ENCODE data around the gene VSNL1.

VSNL1 gene

GRCh38 chr2:17648581-17648980 is 108.1 kb downstream of the VSNL1 start:
- DNase-seq, result no peak

DNA sequence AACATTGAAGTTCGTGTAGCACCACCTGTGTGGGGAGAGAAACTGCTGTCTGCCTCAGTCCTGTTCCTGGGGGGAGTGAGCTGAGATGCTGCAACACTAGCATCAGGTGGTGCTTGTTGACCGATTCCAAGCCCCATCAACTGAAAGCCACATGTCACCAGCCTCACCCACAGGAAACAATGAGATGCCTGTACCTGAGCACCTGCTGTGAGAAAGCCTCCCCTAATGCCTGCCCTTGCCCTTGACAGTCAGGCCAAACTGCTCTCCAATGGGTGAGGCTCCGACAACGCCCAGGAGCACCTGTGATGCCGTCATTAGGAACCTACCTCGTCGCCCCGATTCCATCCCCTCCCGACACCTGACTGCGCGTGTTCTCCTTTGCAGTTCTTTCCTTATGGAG is 108.5 kb downstream of the VSNL1 start:
- DNase-seq, result no peak

GRCh38 chr2:17652681-17653394 is 112.3 kb downstream of the VSNL1 start:
- no peak for DNase-seq

DNA sequence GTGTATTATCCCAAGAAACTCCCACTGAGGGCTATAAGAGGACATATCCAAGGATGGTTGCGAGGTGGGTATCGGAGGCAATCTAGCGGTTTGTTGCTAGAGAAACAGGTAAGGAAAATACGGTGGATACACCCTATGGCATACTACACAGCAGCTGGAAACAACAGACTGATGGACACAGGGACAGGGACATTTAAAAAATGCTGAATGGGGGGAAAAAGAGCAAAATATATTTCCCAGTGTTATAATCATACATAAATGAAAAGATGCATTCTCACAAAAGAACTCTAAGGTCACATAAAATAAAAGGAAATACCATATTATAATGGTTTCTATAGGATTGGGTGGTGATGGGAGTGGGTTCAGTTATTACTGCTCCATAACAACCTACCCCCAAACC is 117.3 kb downstream of the VSNL1 start:
- no peak for DNase-seq

DNA sequence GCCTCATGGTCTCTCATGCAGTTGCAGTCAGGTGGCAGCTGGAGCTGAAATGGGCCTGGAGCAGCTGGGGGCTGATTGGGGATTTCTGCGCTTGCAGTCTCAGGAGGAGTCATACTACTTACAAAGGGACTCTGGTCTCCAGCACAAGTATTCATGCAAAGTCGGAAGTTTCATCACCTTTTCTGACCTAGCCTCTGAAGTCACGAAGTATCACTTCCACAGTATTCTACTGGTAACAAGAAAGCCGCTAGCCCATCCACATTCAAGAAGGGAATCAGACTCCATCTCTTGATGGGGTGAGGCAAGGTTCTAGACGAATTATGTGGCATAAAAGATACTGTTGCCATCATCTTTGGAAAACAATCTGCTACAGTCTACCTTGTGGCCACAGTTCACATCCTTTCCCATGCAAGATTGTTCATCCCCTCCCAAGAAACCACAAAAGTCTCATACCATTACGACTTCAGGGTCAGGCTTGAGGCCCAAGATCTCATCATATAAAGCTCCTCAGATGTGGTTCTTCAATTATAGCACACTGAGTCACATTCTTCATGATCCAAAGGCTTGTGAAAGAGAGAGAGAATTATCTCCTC is 117.9 kb downstream of the VSNL1 start:
- no peak for DNase-seq

- DNase-seq, result no peak
These were observed 119.7 kb downstream of the VSNL1 start for GRCh38 chr2:17660219-17660618.

- DNase-seq, result no peak
These were observed 121.0 kb downstream of the VSNL1 start for GRCh38 chr2:17661460-17661859.

GRCh38 chr2:17662723-17663122 is 122.2 kb downstream of the VSNL1 start:
- DNase-seq, result no peak

- no peak for DNase-seq
These were observed 124.0 kb downstream of the VSNL1 start for GRCh38 chr2:17664534-17664933.

DNA sequence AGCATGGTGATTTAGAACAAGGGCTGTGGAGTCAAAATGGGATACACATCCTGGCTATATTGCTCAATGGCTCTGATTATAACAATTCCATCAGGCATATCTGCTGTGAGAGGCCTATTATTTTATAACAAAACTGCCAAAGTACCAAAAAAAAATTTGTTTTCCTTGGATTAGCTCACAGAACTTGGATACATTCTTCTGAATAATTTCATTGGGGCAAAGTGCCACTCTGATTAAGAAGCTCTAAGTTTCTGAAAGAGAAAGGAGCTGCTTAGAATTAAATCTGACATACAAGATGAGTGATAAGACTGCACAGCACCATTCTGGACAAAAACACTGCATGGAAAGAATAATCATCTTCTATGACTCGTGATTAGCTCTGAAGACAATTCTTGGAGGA is 127.4 kb downstream of the VSNL1 start:
- DNase-seq, result no peak

DNA sequence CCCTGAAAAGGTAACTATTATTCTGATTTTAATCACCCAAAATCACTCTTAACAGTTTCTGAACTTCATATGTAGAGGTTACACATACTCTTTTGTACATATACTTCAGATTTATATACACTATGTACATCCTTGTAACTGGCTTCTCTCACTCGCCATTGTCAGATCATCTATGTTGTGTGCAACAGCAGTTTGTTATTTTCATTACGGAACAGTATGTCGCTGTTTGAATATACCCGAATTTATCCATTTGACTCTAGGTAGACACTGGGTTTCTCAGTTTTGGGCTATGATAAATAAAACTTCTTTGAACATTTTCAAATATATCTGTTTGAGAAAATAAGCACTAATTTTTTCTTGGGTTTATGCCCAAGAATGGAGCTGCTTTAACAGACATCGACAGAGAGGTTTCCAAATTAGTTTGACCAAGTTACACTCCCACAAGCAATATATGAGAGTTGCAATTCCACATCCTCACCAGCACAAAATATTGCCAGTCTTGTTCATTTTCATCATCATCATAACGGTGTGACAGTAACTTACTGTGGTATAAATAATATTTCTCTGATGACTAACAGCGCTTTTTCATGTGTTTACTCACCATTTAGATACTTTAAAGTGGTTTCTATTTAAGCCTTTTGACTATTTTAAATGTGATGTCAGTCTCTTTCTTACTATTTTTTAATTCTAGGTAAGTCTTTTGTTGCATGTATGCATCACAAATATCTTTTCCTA is 132.3 kb downstream of the VSNL1 start:
- DNase-seq, result no peak

DNA sequence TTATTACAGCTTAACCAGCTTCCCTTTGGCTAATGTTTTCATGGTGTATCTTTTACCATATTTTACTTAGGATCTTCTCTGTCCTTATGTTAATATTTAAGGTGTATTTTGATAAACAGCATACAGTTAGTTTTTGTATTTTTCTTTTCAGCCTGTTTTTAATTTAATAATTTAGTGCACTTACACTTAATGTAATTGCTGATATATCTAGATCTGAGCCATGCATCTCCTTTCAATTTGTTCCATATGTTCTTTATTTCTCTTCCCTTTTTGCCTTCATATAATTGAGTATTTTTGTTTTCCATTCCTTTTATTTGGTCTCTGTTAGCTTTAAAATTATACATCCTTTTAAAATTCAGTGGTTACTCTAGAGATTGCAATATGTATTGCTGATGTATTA is 134.3 kb downstream of the VSNL1 start:
- DNase-seq, result no peak

GRCh38 chr2:17680119-17680518 is 139.6 kb downstream of the VSNL1 start:
- no peak for DNase-seq

DNA sequence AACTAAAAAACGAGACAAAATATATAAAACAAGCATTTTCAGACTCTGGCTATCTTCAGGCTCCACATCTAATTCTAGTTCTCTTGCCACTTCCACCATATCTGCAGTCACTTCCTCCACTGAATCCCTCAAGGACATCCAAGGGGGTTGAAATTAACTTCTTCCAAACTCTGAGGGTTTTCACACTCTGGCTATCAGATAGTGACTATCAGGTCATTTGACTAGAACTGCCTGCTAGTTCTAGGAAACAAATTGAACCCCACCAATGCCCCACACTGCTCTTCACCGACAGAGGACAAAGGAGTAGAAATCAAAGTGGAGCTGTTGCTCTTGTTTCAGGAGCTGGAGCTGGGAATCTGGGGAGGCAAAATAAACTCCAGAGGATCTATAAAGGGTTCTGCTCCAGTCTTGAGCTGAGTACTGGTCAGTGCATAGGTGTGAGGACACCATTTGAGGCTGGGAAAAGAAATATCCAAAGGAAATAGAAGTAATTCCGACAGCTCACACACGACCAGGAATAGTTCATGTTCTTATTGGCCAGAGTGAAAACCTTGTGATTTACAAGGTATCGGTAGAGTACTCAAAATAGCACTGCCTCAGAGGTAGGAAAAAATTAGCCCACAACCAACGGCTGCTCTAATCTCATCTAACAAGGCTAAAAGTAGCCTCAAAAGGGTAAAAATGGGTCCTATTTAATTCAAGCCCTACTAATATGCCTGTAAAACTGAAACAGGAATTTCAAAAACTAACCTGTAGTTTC is 141.8 kb downstream of the VSNL1 start:
- no peak for DNase-seq

- DNase-seq, result no peak
These were observed 143.5 kb downstream of the VSNL1 start for GRCh38 chr2:17683981-17684380.

DNA sequence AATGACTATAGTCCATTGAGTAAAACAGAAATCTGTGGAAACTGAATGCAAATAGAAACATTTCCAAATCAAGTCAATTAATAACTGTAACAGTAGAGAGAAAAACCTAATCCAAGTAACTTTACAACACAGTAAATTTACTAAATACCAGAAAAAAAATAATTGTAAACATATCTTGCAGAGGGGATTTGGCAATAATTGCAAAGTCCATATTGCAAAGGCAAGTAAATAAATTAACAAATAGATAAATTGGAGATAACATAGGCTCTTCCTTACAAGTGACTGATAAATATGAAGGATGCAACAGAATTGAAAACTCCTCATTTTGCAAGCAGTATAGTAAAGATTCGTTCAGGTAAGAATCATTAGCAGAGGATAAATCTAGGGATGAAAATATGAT is 148.1 kb downstream of the VSNL1 start:
- no peak for DNase-seq

GRCh38 chr2:17689010-17689409 is 148.5 kb downstream of the VSNL1 start:
- DNase-seq, result no peak

DNA sequence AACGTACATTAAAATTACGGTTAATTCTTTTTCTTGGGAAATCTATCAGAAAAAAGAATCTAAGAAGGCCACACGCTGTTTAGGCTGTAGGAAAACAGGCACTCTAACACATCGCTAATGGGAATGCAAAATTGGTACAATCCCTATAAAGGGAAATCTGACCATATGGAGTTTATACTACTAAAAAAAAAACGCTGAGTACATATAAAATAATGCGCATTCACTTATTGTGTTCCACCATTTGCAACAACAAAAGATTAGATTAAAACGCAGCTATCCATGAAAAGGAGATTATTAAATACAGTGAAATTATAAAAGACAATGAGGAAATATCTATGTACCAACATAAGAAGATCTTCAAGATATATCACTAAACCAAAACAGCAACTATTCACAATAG is 150.3 kb downstream of the VSNL1 start:
- DNase-seq, result no peak

Measured in central memory CD4-positive, alpha-beta T cell (primary cell).